H1 (cell line): ENCODE results near the gene NFIC. TPM values are rescaled to one million over a fixed set of nuclear protein-coding genes. Genes with fewer than 3 reads are reported as not detected.

Experiments
- CTCF ChIA-PET: fragments of 300-600 bp; sonication (Branson Sonifier 250); formaldehyde crosslinking; loops from one replicate; lab custom pipeline; 2021; ENCODE audit not compliant: partially characterized antibody; lab: Charles Lee
- POLR2A ChIA-PET: fragments of 300-600 bp; sonication (Branson Sonifier 250); formaldehyde crosslinking; loops from one replicate; lab custom pipeline; 2021; ENCODE audit warnings: inconsistent platforms; ENCODE audit not compliant: partially characterized antibody; lab: Charles Lee
- DNase-seq, 2 experiments: peaks; one replicate each; pipeline versions ENCODE4 v3.0.0 to v3.0.0-alpha.2; 2010 to 2022; ENCODE audit warnings: low spot score in 2 of 2, low read depth in 1 of 2, mixed read lengths in 1 of 2
- FAIRE-seq: peaks from 2 replicates; lab custom pipeline; 2011; peaks lifted over from hg19 to GRCh38; lab: Jason Lieb, UNC
- H2AFZ ChIP-seq: 2 replicates; pipeline ENCODE4 v1.8.1; 2012; ENCODE audit warnings: low read length, inconsistent platforms
- H2AK5ac ChIP-seq: 2 replicates; pipeline ENCODE4 v1.6.1; 2013; ENCODE audit warnings: low read depth, low read length
- H2BK120ac ChIP-seq: replicated peaks from 2 replicates; pipeline ENCODE3; 2013; ENCODE audit warnings: low read depth, low read length, inconsistent platforms
- H2BK12ac ChIP-seq: 2 replicates; pipeline ENCODE4 v1.6.1; 2013; ENCODE audit warnings: low read depth, low read length
- H2BK15ac ChIP-seq: 2 replicates; pipeline ENCODE4 v1.6.1; 2013; ENCODE audit warnings: low read length
- H2BK20ac ChIP-seq: 2 replicates; pipeline ENCODE4 v1.6.1; 2013; ENCODE audit warnings: low read length
- H2BK5ac ChIP-seq: 2 replicates; pipeline ENCODE4 v1.6.1; 2013; ENCODE audit warnings: low read depth, low read length
- H3K14ac ChIP-seq: 2 replicates; pipeline ENCODE4 v1.6.1; 2013; ENCODE audit warnings: inconsistent platforms; ENCODE audit not compliant: insufficient read length
- H3K18ac ChIP-seq: 2 replicates; pipeline ENCODE4 v1.6.1; 2013; ENCODE audit warnings: low read length; ENCODE audit errors: extremely low read depth
- H3K23ac ChIP-seq: 2 replicates; pipeline ENCODE4 v1.6.1; 2013; ENCODE audit warnings: inconsistent platforms; ENCODE audit not compliant: insufficient read length
- H3K23me2 ChIP-seq: 2 replicates; pipeline ENCODE4 v1.6.1; 2013; ENCODE audit warnings: low read depth, low read length
- H3K27ac ChIP-seq: 2 replicates; pipeline ENCODE4 v1.6.1; 2011; ENCODE audit warnings: low read depth, low read length, inconsistent platforms
- H3K27me3 ChIP-seq, 4 experiments: replicated peaks in 1 of 4; 1 replicate in 1 of 4; 2 replicates in 3 of 4; pipeline versions ENCODE4 v1.6.1 to v1.8.1; 2011 to 2013; ENCODE audit warnings: low read length in 3 of 4, mild to moderate bottlenecking in 3 of 4, inconsistent platforms in 2 of 4, mixed read lengths in 2 of 4, moderate library complexity in 1 of 4; ENCODE audit not compliant: control insufficient read depth in 3 of 4, insufficient read depth in 3 of 4; ENCODE audit errors: extremely low read depth in 1 of 4
- H3K36me3 ChIP-seq, 4 experiments: 2 replicates each; pipeline versions ENCODE4 v1.6.1 to v1.8.1; 2011 to 2013; ENCODE audit warnings: mild to moderate bottlenecking in 4 of 4, low read length in 3 of 4, moderate library complexity in 2 of 4, control low read depth in 1 of 4, inconsistent platforms in 1 of 4; ENCODE audit not compliant: insufficient read depth in 4 of 4, control insufficient read depth in 2 of 4
- H3K4ac ChIP-seq: replicated peaks from 2 replicates; pipeline ENCODE3; 2013; ENCODE audit warnings: low read length, low read depth, mixed read lengths, inconsistent platforms; ENCODE audit not compliant: insufficient read length
- H3K4me1 ChIP-seq, 4 experiments: replicated peaks in 1 of 4; 1 replicate in 1 of 4; 2 replicates in 3 of 4; pipeline versions ENCODE4 v1.6.1 to v1.8.1; 2011 to 2013; ENCODE audit warnings: low read length in 3 of 4, inconsistent platforms in 2 of 4, mixed read lengths in 1 of 4; ENCODE audit not compliant: insufficient read depth in 4 of 4, control insufficient read depth in 3 of 4
- H3K4me2 ChIP-seq, 2 experiments: 2 replicates each; pipeline versions ENCODE4 v1.6.1 to v1.8.1; 2011 to 2013; ENCODE audit warnings: low read depth in 2 of 2, low read length in 2 of 2, control low read depth in 1 of 2, inconsistent platforms in 1 of 2, mild to moderate bottlenecking in 1 of 2; ENCODE audit not compliant: insufficient read depth in 1 of 2
- H3K4me3 ChIP-seq, 4 experiments: fragments of 200-600, 300-600 bp in 1 of 4; sonication (generic), shearing (Covaris generic), sonication (Bioruptor Twin) in 1 of 4; 2 replicates each; pipeline versions ENCODE4 v1.5.1 to v1.8.1; 2011 to 2016; ENCODE audit warnings: low read length in 4 of 4, low read depth in 3 of 4, control low read depth in 2 of 4, inconsistent platforms in 2 of 4, mild to moderate bottlenecking in 2 of 4, mixed read lengths in 1 of 4, moderate library complexity in 1 of 4; ENCODE audit not compliant: insufficient read depth in 2 of 4; ENCODE audit errors: extremely low read depth in 1 of 4
- H3K56ac ChIP-seq: replicated peaks from 2 replicates; pipeline ENCODE3; 2013; ENCODE audit warnings: low read depth, mild to moderate bottlenecking, mixed read lengths, low read length, inconsistent platforms; ENCODE audit not compliant: insufficient read length
- H3K79me1 ChIP-seq: 2 replicates; pipeline ENCODE4 v1.6.1; 2013; ENCODE audit warnings: low read depth, low read length, control low read depth
- H3K79me2 ChIP-seq, 2 experiments: 2 replicates each; pipeline versions ENCODE4 v1.6.1 to v1.8.1; 2012 to 2013; ENCODE audit warnings: low read length in 2 of 2, mild to moderate bottlenecking in 2 of 2, inconsistent platforms in 1 of 2; ENCODE audit not compliant: insufficient read depth in 2 of 2, control insufficient read depth in 1 of 2
- H3K9ac ChIP-seq, 4 experiments: replicated peaks in 1 of 4; 1 replicate in 1 of 4; 2 replicates in 3 of 4; pipeline versions ENCODE4 v1.6.1 to v1.8.1; 2011 to 2013; ENCODE audit warnings: low read depth in 3 of 4, low read length in 3 of 4, control low read depth in 2 of 4, mild to moderate bottlenecking in 2 of 4, moderate library complexity in 2 of 4, inconsistent platforms in 1 of 4; ENCODE audit errors: extremely low read depth in 1 of 4
- H3K9me3 ChIP-seq, 2 experiments: 2 replicates each; pipeline versions ENCODE4 v1.6.1 to v1.8.1; 2012 to 2013; ENCODE audit warnings: mild to moderate bottlenecking in 2 of 2, moderate library complexity in 2 of 2, control low read depth in 1 of 2, inconsistent platforms in 1 of 2, low read depth in 1 of 2, low read length in 1 of 2, mixed read lengths in 1 of 2; ENCODE audit not compliant: insufficient read depth in 2 of 2
- H4K20me1 ChIP-seq, 2 experiments: replicated peaks in 1 of 2; 2 replicates each; pipeline versions ENCODE3 to v1.8.1; 2011 to 2013; ENCODE audit warnings: inconsistent platforms in 2 of 2, low read length in 2 of 2, mild to moderate bottlenecking in 1 of 2; ENCODE audit not compliant: insufficient read depth in 2 of 2, control insufficient read depth in 1 of 2
- H4K5ac ChIP-seq: 2 replicates; pipeline ENCODE4 v1.6.1; 2013; ENCODE audit warnings: low read length, low read depth, mixed read lengths, inconsistent platforms; ENCODE audit not compliant: insufficient read length
- H4K8ac ChIP-seq: 2 replicates; pipeline ENCODE4 v1.8.0; 2013; ENCODE audit warnings: mild to moderate bottlenecking, moderate library complexity, low read length, inconsistent platforms; ENCODE audit not compliant: insufficient read depth; ENCODE audit errors: extremely low read depth
- H4K91ac ChIP-seq: replicated peaks from 2 replicates; pipeline ENCODE3; 2013; ENCODE audit warnings: low read length, mixed read lengths, inconsistent platforms; ENCODE audit not compliant: insufficient read length
- ASH2L ChIP-seq: fragments of 200-600, 300-600 bp; sonication (generic); IDR thresholded peaks from one replicate; pipeline ENCODE4 v1.7.1; 2017; ENCODE audit warnings: low read length
- CBX5 ChIP-seq: fragments of 300-800, 300-1000 bp; sonication (generic); IDR thresholded peaks from 2 replicates; pipeline ENCODE4 v1.7.1; 2016; ENCODE audit warnings: antibody characterized with exemption, low read length, low read depth
- CEBPB ChIP-seq: IDR thresholded peaks from 2 replicates; pipeline ENCODE4 v1.6.1; 2012; ENCODE audit warnings: low read depth, low read length
- GABPA ChIP-seq: IDR thresholded peaks from 2 replicates; pipeline ENCODE4 v1.6.1; 2011; ENCODE audit warnings: mild to moderate bottlenecking, low read length, moderate library complexity, borderline replicate concordance; ENCODE audit not compliant: insufficient read depth
- GTF2F1 ChIP-seq: IDR thresholded peaks from 2 replicates; pipeline ENCODE4 v1.6.1; 2012; ENCODE audit warnings: low read depth, low read length, improper control_type of control experiment, borderline replicate concordance
- HDAC2 ChIP-seq, 2 experiments: fragments of 300-600 bp in 1 of 2; sonication (generic) in 1 of 2; IDR thresholded peaks; 2 replicates each; pipeline ENCODE4 v1.6.1; 2011 to 2012; ENCODE audit warnings: low read depth in 2 of 2, low read length in 2 of 2, mild to moderate bottlenecking in 2 of 2, moderate library complexity in 2 of 2, borderline replicate concordance in 1 of 2, inconsistent platforms in 1 of 2
- NANOG ChIP-seq: IDR thresholded peaks from 2 replicates; pipeline ENCODE4 v1.6.1; 2011; ENCODE audit warnings: low read length, low read depth, mild to moderate bottlenecking, inconsistent platforms; ENCODE audit not compliant: insufficient read depth, poor library complexity, severe bottlenecking
- SP4 ChIP-seq: IDR thresholded peaks from 2 replicates; pipeline ENCODE4 v1.6.1; 2012; ENCODE audit warnings: low read length, inconsistent platforms
- ZNF274 ChIP-seq: IDR thresholded peaks from 2 replicates; pipeline ENCODE4 v1.7.0; 2012; ENCODE audit warnings: low read length, borderline replicate concordance; ENCODE audit errors: extremely low read depth
- WGBS, 2 experiments: shearing (Covaris generic) in 1 of 2; methylation state at CpG; one replicate each; pipeline versions ENCODE4 v1.1.6 to v1.1.7; 2013 to 2015; ENCODE audit warnings: low lambda C conversion rate in 2 of 2, mixed read lengths in 2 of 2, inconsistent platforms in 1 of 2, low coverage in 1 of 2, missing lambda C conversion rate in 1 of 2; ENCODE audit not compliant: insufficient replicate concordance in 2 of 2, insufficient coverage in 1 of 2, insufficient read length in 1 of 2; ENCODE audit errors: extremely low coverage in 1 of 2, missing lambda C conversion rate in 1 of 2; 5-methylcytosine and 5-hydroxymethylcytosine counted together
- polyA plus RNA-seq, 7 experiments: library from polyadenylated mRNA; depleted of rRNA in 3 of 7; stranded (reverse) in 5 of 7; unstranded in 2 of 7; fragments of >200 nt in 5 of 7; fragments of 200-250 nt in 2 of 7; gene quantifications; 1 replicate in 5 of 7; 2 replicates in 1 of 7; 4 replicates in 1 of 7; pipeline versions ENCODE4 v1.2.1 to v1.2.3, GENCODE V29; 2011 to 2013; ENCODE audit warnings: missing spikeins in 2 of 7, mixed read lengths in 2 of 7
- total RNA-seq: library from RNA; stranded (reverse); fragmentation: NEBNext Ultra II Directional; extraction: Animal tissue kit (Norgen Biotek cat#: 25700); gene quantifications from 2 replicates; pipeline ENCODE4 v1.2.1, GENCODE V29; 2021
- TF ChIP-seq, protein P1 (sequence below): IDR thresholded peaks from 2 replicates; pipeline ENCODE4 v1.6.1; 2011; ENCODE audit warnings: low read length, improper control_type of control experiment

NFIC gene
- total and polyA plus RNA-seq, 2 of the 8 experiments (the other 6 are each of a cell fraction or from before 2014, with no cell fraction given): 0.56 to 3.2 TPM

DNA sequence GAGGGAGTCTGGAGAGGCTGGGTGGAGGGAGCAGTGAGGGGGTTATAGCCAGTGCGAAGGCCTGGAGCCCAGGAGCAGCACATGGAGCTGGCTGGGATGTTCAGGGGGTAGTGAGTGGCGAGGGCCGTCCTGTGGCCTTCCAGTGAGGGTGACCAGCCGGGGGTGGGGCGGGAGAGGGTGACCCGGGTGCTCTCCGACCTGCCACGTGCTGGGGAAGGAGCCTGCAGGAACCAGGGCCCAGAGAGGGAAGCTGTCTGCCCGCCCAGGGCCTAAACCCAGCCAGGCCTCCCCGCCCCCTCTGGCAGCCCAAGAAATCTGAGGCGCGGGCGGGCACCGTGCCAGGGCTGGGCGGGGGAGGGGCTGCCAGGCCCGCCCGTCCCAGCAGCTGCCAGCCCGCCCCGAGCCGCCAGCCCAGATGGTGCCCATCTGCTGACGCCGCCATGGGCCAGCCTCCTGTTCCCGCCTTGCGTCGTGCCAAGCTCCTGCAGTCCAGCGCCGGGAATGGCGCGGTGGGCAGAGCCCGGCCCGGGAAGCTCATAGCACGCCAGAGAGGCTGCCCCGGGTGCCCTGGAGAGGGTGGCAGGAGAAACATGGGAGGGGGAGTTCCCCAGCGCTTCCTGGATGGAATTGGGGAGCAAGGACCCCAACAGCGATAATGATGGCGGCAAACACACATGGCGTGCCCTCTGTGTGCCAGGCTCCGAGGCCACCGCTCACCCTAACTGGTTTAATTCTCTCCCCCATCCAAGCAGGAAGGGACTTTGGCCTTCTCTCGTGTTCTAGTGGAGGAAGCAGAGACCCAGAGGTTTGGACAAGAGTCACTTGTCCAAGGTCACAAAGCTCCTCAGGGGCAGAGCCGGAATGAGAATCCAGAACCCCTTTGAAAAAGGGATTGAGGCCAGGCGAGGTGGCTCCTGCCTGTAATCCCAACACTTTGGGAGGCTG is 21.5 kb downstream of the NFIC start:
- Histone ChIP-seq H3K36me3 (no peaks in the 10 kb centered on the region), H3K27me3 (0 out of 7 replicates have a peak, but pooled peaks cover 0 to 2% (median 0%) of the 10 kb centered on the region in 4 experiments), H3K4me2 (no peak overlapping the region), H4K91ac (no peak overlapping the region), H3K23me2 (0 out of 2 replicates have a peak, but pooled peaks cover 1% of the 10 kb centered on the region), H4K20me1 (no peaks in the 10 kb centered on the region), H3K14ac (no peak overlapping the region), H3K9me3 (no peaks in the 10 kb centered on the region), H3K18ac (no peak overlapping the region), H3K27ac (no peak overlapping the region), H3K79me2 (no peaks in the 10 kb centered on the region), H2BK15ac (no peak overlapping the region), H3K4me1 (peaks cover 0 to 16% (median 6%) of the 10 kb centered on the region in 4 experiments; a peak in 6 of 7 replicates), H3K23ac (no peak overlapping the region), H3K9ac (no peak overlapping the region), H2AK5ac (no peak overlapping the region), H3K79me1 (no peaks in the 10 kb centered on the region), H3K4me3 (no peak overlapping the region), H2AFZ (no peak overlapping the region), H3K56ac (no peak overlapping the region), H2BK20ac (no peak overlapping the region), H4K8ac (no peak overlapping the region; the same call in 1 of the 2 replicates), H4K5ac (no peak overlapping the region), H2BK12ac (no peak overlapping the region), H3K4ac (no peak overlapping the region), H2BK5ac (no peak overlapping the region), H2BK120ac (no peak overlapping the region)
- ChIA-PET CTCF (interaction anchor here (0.5 to 2.0 kb wide), 7 partner anchors 9 to 204 kb away, joined by 3 to 10 read pairs (median 5); no protein-coding TSS in a partner anchor), POLR2A (interaction anchor here (0.6 to 1.2 kb wide), 4 partner anchors 10 to 24 kb away, joined by 3 read pairs; no protein-coding TSS in a partner anchor)
- no peak for DNase-seq
- WGBS, 2 experiments: 90% methylated on average over 19 of the region's 42 CpGs; no CpG with 5 or more reads in 1 of the 2 experiments
- FAIRE-seq: no peak
- TF ChIP-seq, protein P1, sequence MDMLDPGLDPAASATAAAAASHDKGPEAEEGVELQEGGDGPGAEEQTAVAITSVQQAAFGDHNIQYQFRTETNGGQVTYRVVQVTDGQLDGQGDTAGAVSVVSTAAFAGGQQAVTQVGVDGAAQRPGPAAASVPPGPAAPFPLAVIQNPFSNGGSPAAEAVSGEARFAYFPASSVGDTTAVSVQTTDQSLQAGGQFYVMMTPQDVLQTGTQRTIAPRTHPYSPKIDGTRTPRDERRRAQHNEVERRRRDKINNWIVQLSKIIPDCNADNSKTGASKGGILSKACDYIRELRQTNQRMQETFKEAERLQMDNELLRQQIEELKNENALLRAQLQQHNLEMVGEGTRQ: no peak
- TF ChIP-seq CEBPB: no peak
- no peak for TF ChIP-seq ZNF274
- no peak for TF ChIP-seq CBX5
- no peak for TF ChIP-seq ASH2L
- no peak for TF ChIP-seq HDAC2 (IDR thresholded peaks at IDR 0.05; ENCODE audit: borderline replicate concordance in 1 of 2, low read depth in 2 of 2, low read length in 2 of 2)
- no peak for TF ChIP-seq NANOG
- no peak for TF ChIP-seq GTF2F1
- TF ChIP-seq SP4: no peak
- no peak for TF ChIP-seq GABPA
